Skeletal muscle tissue (tissue), 4 donors: ENCODE data around the gene CDRT15L2. TPM values are rescaled to one million over a fixed set of nuclear protein-coding genes. Genes with fewer than 3 reads are reported as not detected.
"Not testable (repeated sequence)": the region's sequence is repeated elsewhere in the genome, so short reads cannot be mapped to it uniquely, and the experiment has no call there.

Experiments
- H3K27ac ChIP-seq: one replicate; pipeline ENCODE4 v1.7.0; 2013; ENCODE audit warnings: mild to moderate bottlenecking, low read depth, low read length, inconsistent platforms
- H3K27me3 ChIP-seq, 3 donors: one replicate each; pipeline ENCODE4 v1.7.0; 2013; ENCODE audit warnings: low read length in 3 of 3; ENCODE audit not compliant: control insufficient read depth in 3 of 3, insufficient read depth in 3 of 3
- H3K36me3 ChIP-seq, 3 donors: one replicate each; pipeline ENCODE4 v1.7.0; 2013; ENCODE audit warnings: low read length in 3 of 3; ENCODE audit not compliant: control insufficient read depth in 3 of 3, insufficient read depth in 3 of 3
- H3K4me1 ChIP-seq, 3 donors: one replicate each; pipeline ENCODE4 v1.7.0; 2013; ENCODE audit warnings: low read length in 3 of 3, mild to moderate bottlenecking in 3 of 3; ENCODE audit not compliant: control insufficient read depth in 3 of 3, insufficient read depth in 3 of 3
- H3K4me3 ChIP-seq, 3 donors: one replicate each; pipeline ENCODE4 v1.7.0; 2013; ENCODE audit warnings: low read length in 3 of 3
- H3K9ac ChIP-seq, 3 donors: one replicate each; pipeline ENCODE4 v1.7.0; 2013; ENCODE audit warnings: low read length in 3 of 3, mild to moderate bottlenecking in 3 of 3, moderate library complexity in 2 of 3, low read depth in 1 of 3
- H3K9me3 ChIP-seq, 3 donors: one replicate each; pipeline ENCODE4 v1.7.0; 2013; ENCODE audit warnings: low read length in 3 of 3; ENCODE audit not compliant: control insufficient read depth in 3 of 3
- total RNA-seq: library from RNA; depleted of rRNA; stranded (reverse); fragments of >200 nt; gene quantifications from one replicate; pipeline ENCODE4 v1.2.3, GENCODE V29; 2014
- donor health status: Osteomylitis.

The CDRT15L2 gene
- total RNA-seq, result not detected

GRCh38 chr17:20579424-20579823, at the start of gene CDRT15L2:
Gene CDRT15L2 (plus strand): TSS chr17:20579724. CDS start chr17:20579744, 20 bp downstream.
- not testable (repeated sequence) for H3K4me1 ChIP-seq, H3K27me3 ChIP-seq, H3K9me3 ChIP-seq, H3K9ac ChIP-seq, H3K36me3 ChIP-seq, H3K27ac ChIP-seq, H3K4me3 ChIP-seq

GRCh38 chr17:20530104-20530503, 49.4 kb upstream of the CDRT15L2 start:
- not testable (repeated sequence) for H3K27me3 ChIP-seq, H3K4me3 ChIP-seq

DNA sequence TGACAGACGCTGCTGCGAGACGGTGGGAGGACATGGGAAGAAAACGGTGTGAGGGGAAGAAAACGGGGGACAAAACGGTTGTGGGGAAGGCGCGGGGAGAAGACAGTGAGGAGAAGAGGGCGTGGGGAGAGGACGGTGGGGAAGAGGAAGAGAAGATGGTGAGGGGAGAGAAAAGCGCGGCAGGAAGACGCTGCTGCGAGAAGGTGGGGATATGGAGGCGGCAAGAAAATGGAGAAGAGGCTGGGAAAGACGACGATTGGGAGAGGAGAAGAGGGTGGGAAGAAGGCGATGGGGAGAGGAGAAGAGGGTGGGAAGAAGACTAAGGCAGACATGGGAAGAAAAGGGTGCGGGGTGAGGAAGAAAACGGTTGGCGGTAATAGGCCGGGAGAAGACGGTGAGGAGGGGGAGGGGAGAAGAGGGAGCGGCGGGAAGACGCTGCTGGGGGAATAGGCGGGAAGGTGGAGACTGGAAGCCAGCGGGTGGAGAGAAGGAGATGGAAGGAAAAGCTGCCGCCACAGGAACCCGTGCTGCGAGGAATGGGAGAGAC, 46.9 kb upstream of the CDRT15L2 start:
- H3K27ac ChIP-seq, H3K4me1 ChIP-seq, H3K4me3 ChIP-seq, H3K27me3 ChIP-seq, H3K9ac ChIP-seq, H3K36me3 ChIP-seq, H3K9me3 ChIP-seq: not testable (repeated sequence)

More at GRCh38 chr17:20530104-20530503, 49.4 kb upstream of the CDRT15L2 start:
- not testable (repeated sequence) for H3K9me3 ChIP-seq, H3K9ac ChIP-seq, H3K27ac ChIP-seq, H3K4me1 ChIP-seq, H3K36me3 ChIP-seq

DNA sequence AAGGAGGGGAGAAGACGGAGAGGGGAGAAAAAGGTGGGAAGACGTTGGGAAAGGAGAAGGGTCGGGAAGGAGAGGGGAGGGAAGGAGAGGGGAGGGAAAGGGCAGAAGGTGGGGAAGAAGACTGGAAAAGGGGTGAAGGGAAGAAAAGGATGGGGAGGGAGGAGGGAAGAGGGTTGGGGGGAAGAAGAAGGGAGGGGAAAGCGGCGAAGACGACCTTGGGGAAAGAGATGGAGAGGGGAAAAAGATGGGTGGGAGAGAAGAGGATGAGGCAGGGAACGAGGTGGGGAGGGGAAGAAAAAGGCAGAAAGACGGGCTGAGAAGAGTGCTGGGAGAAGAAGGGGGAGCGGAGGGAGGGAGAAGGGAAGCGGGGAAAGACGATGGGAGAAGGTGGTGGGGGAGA, 46.3 kb upstream of the CDRT15L2 start:
- H3K4me3 ChIP-seq, H3K9me3 ChIP-seq, H3K27ac ChIP-seq, H3K9ac ChIP-seq, H3K4me1 ChIP-seq, H3K27me3 ChIP-seq, H3K36me3 ChIP-seq: not testable (repeated sequence)

- H3K4me3 ChIP-seq, H3K4me1 ChIP-seq, H3K27me3 ChIP-seq, H3K27ac ChIP-seq, H3K9me3 ChIP-seq, H3K36me3 ChIP-seq, H3K9ac ChIP-seq: not testable (repeated sequence)
Observed at GRCh38 chr17:20534711-20535550, 44.6 kb upstream of the CDRT15L2 start.

- not testable (repeated sequence) for H3K9me3 ChIP-seq, H3K4me3 ChIP-seq, H3K9ac ChIP-seq, H3K27ac ChIP-seq, H3K27me3 ChIP-seq, H3K36me3 ChIP-seq, H3K4me1 ChIP-seq
Observed at GRCh38 chr17:20540414-20540813, 39.1 kb upstream of the CDRT15L2 start.

- H3K36me3 ChIP-seq, H3K27ac ChIP-seq, H3K4me3 ChIP-seq, H3K27me3 ChIP-seq, H3K9me3 ChIP-seq, H3K4me1 ChIP-seq, H3K9ac ChIP-seq: not testable (repeated sequence)
Observed at GRCh38 chr17:20540865-20541264, 38.7 kb upstream of the CDRT15L2 start.

- H3K9me3 ChIP-seq, H3K27ac ChIP-seq, H3K36me3 ChIP-seq, H3K27me3 ChIP-seq, H3K4me3 ChIP-seq, H3K4me1 ChIP-seq, H3K9ac ChIP-seq: not testable (repeated sequence)
Observed at GRCh38 chr17:20541853-20542546, 37.5 kb upstream of the CDRT15L2 start.

DNA sequence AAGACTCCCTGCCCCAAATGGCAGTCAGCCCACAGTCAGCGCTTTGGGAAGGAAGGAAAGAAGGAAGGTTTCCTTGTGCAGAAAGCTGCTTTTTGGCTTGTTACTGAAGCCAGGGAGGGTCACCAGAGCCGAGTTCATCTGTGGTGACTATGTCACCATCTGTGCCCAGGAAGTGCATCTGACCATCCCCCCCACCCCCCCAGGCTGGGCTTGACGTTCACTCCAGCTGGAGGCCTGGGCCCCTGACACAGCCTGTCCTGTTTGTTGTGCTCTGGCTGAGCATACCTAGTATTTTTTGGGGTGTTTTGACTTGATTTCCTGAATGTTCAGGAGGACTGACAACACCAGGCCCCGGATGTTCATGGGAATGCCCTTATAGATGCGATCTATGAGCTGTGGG, 31.6 kb upstream of the CDRT15L2 start:
- not testable (repeated sequence) for H3K27me3 ChIP-seq, H3K9ac ChIP-seq, H3K4me3 ChIP-seq, H3K36me3 ChIP-seq, H3K27ac ChIP-seq, H3K9me3 ChIP-seq, H3K4me1 ChIP-seq

DNA sequence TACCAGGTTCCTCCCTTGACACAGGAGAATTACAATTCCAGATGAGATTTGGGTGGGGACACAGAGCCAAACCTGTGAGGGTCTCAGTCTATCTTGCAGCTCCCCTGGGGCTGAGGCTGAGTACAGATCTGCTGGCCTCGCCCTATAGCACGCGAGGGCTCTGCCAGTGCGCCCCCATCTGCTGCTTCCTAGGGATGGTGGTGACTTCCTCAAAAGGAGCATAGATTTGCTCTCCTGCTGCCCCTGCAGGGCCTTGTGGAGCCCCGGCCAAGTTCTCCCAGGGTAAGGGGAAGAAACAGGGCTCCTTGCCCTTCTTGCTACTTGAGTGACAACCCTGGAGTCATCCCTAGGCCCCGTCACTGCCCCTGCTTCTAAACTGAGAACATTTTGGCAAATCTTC, 26.6 kb upstream of the CDRT15L2 start:
- not testable (repeated sequence) for H3K36me3 ChIP-seq

More for the DNA sequence above, 26.6 kb upstream of the CDRT15L2 start:
- H3K9me3 ChIP-seq, H3K9ac ChIP-seq, H3K27ac ChIP-seq, H3K27me3 ChIP-seq, H3K4me3 ChIP-seq, H3K4me1 ChIP-seq: not testable (repeated sequence)
